Activated T-cell treated with anti-CD3 and anti-CD28 coated beads, Interleukin-2, amount 50 U/mL, for 4 hours (primary cell): ENCODE data around the gene DCT. TPM values are rescaled to one million over a fixed set of nuclear protein-coding genes. Genes with fewer than 3 reads are reported as not detected.

Experiments
- ATAC-seq, 2 donors: fragments of 200-7000 bp; cut with Tn5 transposase; one replicate each; pipeline ENCODE4 v1.10.0; 2021
- DNase-seq: peaks from one replicate; pipeline ENCODE4 v3.0.0-alpha.2; 2020
- H3K27me3 Mint-ChIP-seq: one replicate; pipeline ENCODE4 v1.8.0; 2021; ENCODE audit warnings: low read depth, mixed read lengths
- H3K36me3 Mint-ChIP-seq: one replicate; pipeline ENCODE4 v1.8.0; 2022; ENCODE audit warnings: mixed read lengths; ENCODE audit not compliant: insufficient read depth
- H3K4me1 Mint-ChIP-seq: one replicate; pipeline ENCODE4 v1.8.0; 2021; ENCODE audit warnings: low read depth, mixed read lengths
- H3K4me3 Mint-ChIP-seq: one replicate; pipeline ENCODE4 v1.8.0; 2021; ENCODE audit warnings: mild to moderate bottlenecking, moderate library complexity, mixed read lengths
- H3K9me3 Mint-ChIP-seq: one replicate; pipeline ENCODE4 v1.8.0; 2021; ENCODE audit warnings: mixed read lengths
- total RNA-seq, 3 donors: library from RNA; stranded (reverse); gene quantifications; one replicate each; pipeline ENCODE4 v1.2.1, GENCODE V29; 2021

The DCT gene
- total RNA-seq, 3 donors from 2014 or later, result not detected

DNA sequence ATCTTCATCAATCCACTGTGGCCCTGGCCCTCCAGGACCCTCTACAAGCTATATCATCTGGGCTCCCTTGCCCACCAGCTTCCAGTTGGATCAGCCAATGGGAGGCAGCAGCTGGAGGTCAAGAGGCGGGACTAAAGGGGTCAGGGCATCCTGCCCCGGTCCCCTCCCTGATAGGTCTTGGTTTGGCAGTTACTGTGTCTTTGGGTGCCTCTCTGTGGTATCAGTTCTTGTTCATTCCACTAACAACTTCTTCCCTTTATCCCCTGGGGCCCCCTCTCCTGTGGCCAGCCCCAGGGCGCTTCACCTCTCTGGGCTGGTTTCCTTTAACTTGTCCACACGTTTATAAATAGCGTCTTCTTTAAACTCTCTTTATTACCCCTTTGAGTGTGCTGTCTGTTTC lies 83.6 kb downstream of the DCT start:
- H3K4me3 Mint-ChIP-seq, result no peak overlapping the region
- no peaks in the 10 kb centered on the region for H3K9me3 Mint-ChIP-seq
- no peaks in the 10 kb centered on the region for H3K4me1 Mint-ChIP-seq

DNA sequence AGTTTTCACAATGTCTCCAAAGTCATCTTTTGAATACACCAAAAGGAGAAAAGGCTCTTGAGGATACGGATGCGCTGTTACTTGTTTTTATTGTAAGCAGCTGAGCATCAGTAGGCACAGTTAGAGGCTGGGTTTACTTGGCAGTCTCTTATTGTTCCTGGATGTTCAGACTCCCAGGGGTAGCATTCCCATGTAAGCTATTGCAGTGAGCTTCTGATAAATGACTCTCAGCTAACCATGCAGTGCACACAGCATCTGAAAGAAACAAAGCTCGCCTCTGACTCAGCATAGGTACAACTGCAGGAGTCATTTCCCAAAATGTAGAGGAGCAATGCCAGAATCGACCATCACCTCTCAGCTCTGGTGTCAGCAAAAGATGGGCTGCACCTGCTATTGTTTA lies 84.8 kb downstream of the DCT start:
- Mint-ChIP-seq H3K36me3 (no peaks in the 10 kb centered on the region), H3K4me1 (no peaks in the 10 kb centered on the region), H3K4me3 (no peak overlapping the region), H3K27me3 (peaks cover 2% of the 10 kb centered on the region), H3K9me3 (no peaks in the 10 kb centered on the region)
- ATAC-seq (no peak), DNase-seq (no peak)

More for the DNA sequence above, 83.6 kb downstream of the DCT start:
- no peak for DNase-seq
- H3K36me3 Mint-ChIP-seq, result no peaks in the 10 kb centered on the region
- peaks cover 2% of the 10 kb centered on the region for H3K27me3 Mint-ChIP-seq
- no peak for ATAC-seq

DNA sequence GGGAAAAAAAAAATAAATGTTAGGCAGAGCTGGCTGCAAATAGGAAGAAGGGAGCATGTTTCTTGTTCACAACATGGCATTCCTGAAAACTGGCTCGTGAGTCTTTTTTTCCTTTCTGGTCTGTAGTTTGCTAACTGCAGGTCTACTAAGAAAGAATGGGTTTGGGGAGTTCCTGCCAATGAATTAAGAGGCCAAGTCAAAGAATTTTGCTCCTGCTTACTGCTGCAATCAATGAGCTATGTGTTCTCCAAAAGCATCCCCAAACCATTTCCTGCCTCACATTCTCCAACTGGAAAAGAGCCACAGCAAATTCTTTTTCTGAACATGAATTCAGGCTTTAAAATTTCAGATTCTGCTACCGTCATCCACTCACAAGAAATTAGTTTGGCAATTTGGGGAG lies 88.6 kb downstream of the DCT start:
- DNase-seq (no peak), ATAC-seq (no peak)
- Mint-ChIP-seq H3K36me3 (no peaks in the 10 kb centered on the region), H3K27me3 (peaks cover 2% of the 10 kb centered on the region), H3K9me3 (no peaks in the 10 kb centered on the region), H3K4me1 (no peaks in the 10 kb centered on the region), H3K4me3 (no peak overlapping the region)

DNA sequence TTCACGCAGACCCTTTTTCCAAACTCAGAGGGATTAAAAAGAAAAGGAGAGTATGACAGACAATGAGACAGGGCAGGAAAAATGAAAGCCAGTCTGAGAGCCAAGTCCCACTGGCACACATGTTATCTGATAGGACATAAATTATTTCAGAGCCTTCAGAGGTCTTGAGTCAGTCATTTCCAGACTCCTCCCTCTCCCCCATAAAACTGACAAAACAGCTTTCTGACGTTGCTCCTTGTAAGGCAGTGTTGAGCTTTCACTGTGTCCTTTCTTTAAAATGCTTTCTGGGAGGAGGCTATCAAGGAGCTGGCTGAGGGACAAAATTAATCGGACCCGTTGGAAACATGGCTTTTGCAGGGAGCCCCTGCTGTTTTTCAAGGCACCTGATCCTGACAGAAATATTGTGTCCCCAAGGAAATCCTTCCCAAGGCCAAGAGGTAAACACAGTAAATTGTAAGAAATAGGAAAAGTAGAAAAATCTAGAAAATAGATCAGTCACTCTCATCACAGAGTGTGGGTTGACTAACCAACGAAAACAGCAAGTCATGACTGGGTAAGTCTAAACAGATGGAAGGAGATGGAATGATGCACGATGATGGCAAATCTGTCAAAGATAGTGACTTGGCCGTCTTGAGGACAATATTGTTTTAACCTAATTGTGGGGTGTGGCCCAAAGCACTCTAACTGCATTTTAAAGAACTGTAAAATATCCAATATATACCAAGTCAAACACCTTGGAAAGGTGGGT lies 89.7 kb downstream of the DCT start:
- ATAC-seq, result no peak

DNA sequence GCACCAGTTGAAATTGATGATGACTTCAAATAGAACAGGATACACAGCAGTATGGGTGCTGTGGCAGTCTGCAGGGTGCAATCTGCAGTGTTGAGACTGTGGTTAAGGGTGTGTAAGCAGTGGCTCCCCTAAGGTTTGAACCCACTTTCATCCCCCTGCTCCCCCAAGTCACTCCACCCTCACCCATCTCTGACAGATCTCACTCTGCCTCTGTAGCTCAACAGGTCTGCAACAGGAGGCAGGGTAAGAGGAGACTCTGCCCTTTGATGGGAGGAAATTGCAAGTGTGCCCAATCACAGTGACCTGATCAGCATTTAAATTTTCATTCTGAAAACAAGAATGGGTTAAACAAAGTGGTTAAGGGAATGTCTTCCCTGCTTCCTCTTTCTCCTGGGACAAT lies 92.4 kb downstream of the DCT start:
- Mint-ChIP-seq H3K9me3 (no peaks in the 10 kb centered on the region), H3K4me3 (no peak overlapping the region), H3K36me3 (no peaks in the 10 kb centered on the region), H3K27me3 (peaks cover 2% of the 10 kb centered on the region), H3K4me1 (no peaks in the 10 kb centered on the region)
- DNase-seq (no peak), ATAC-seq (no peak)

More for the DNA sequence above, 89.7 kb downstream of the DCT start:
- Mint-ChIP-seq H3K36me3 (no peaks in the 10 kb centered on the region), H3K4me1 (no peaks in the 10 kb centered on the region), H3K27me3 (peaks cover 2% of the 10 kb centered on the region), H3K4me3 (no peak overlapping the region), H3K9me3 (no peaks in the 10 kb centered on the region)
- no peak for DNase-seq

Other genes with a start within 250 kb of the DCT start
- 10 to 100 TPM; 22.0 to 27.8 (median 26.4) TPM for gene TGDS, start 116.5 kb upstream of the DCT start, total RNA-seq
- 1 to 10 TPM; 6.0 to 8.3 (median 7.0) TPM for gene GPR180, start 122.2 kb upstream of the DCT start, total RNA-seq
- gene SOX21, start 232.9 kb upstream of the DCT start, total RNA-seq, result not detected